ENCODE results near the gene CRYBA1.

GRCh38 chr17:29246628-29247027 lies at the start of gene CRYBA1:
- TF ChIP-seq CTCF (IDR thresholded peaks at IDR 0.05; ENCODE audit: insufficient read depth, low read length) (no peak), POLR2AphosphoS5 (IDR thresholded peaks at IDR 0.05; ENCODE audit: low read depth) (no peak)
